ENCODE measurements around the gene CNTN3. TPM values are rescaled to one million over a fixed set of nuclear protein-coding genes. Genes with fewer than 3 reads are reported as not detected.

CNTN3 gene
- total RNA-seq = 1 to 10 TPM; 2.5 to 3.5 TPM

- H3K36me3 ChIP-seq = no peaks in the 10 kb centered on the region
- TF ChIP-seq, protein P1, sequence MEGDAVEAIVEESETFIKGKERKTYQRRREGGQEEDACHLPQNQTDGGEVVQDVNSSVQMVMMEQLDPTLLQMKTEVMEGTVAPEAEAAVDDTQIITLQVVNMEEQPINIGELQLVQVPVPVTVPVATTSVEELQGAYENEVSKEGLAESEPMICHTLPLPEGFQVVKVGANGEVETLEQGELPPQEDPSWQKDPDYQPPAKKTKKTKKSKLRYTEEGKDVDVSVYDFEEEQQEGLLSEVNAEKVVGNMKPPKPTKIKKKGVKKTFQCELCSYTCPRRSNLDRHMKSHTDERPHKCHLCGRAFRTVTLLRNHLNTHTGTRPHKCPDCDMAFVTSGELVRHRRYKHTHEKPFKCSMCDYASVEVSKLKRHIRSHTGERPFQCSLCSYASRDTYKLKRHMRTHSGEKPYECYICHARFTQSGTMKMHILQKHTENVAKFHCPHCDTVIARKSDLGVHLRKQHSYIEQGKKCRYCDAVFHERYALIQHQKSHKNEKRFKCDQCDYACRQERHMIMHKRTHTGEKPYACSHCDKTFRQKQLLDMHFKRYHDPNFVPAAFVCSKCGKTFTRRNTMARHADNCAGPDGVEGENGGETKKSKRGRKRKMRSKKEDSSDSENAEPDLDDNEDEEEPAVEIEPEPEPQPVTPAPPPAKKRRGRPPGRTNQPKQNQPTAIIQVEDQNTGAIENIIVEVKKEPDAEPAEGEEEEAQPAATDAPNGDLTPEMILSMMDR (IDR thresholded peaks at IDR 0.05) = no peak
- no peaks in the 10 kb centered on the region for H3K9me3 ChIP-seq
- no peaks in the 10 kb centered on the region for H3K27me3 ChIP-seq
- H3K4me1 ChIP-seq = no peaks in the 10 kb centered on the region
- no peak for DNase-seq (ENCODE audit: low spot score)
- peak within 1 kb of the TSS in 1 of 2 donors; percentile 18 for H3K27ac ChIP-seq
- peak within 1 kb of the TSS; percentile 42 to 49 for H3K4me3 ChIP-seq
Observed at GRCh38 chr3:74614107-74614967, at the start of gene CNTN3. TSS of gene CNTN3 (minus strand) at chr3:74614659. CDS start at chr3:74521112, 93,547 bp downstream.

- Histone ChIP-seq H3K27ac (no peak overlapping the region), H3K27me3 (no peaks in the 10 kb centered on the region), H3K4me1 (no peaks in the 10 kb centered on the region), H3K9me3 (peaks cover 0 to 13% of the 10 kb centered on the region in 2 donors), H3K36me3 (no peaks in the 10 kb centered on the region), H3K4me3 (no peak overlapping the region)
- DNase-seq (ENCODE audit: low spot score) = no peak
- TF ChIP-seq, protein P1 (IDR thresholded peaks at IDR 0.05) = no peak
Observed at GRCh38 chr3:74663178-74663577, 48.7 kb upstream of the CNTN3 start.

DNA sequence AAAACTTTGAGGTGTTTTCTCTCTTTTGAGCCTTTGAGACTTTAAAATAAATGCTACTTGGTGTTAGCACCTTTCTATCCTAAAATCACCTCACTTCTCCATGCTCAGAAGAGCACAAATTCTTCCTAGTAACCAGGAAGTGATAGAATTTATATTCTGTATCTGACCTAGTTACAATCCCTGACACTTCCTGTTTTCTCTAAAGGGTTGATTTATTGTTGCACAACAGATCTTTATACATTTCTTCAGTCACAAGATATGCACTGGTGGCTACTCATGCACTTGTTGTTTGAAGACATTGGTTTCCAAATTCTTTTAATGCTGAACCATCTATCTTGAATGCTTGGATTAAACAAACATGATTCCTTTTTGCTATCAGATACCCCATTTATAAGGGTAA, 47.2 kb upstream of the CNTN3 start:
- no peaks in the 10 kb centered on the region for H3K27me3 ChIP-seq
- H3K9me3 ChIP-seq = no peaks in the 10 kb centered on the region
- TF ChIP-seq, protein P1 (IDR thresholded peaks at IDR 0.05) = no peak
- no peaks in the 10 kb centered on the region for H3K4me1 ChIP-seq
- DNase-seq (ENCODE audit: low spot score) = no peak
- no peaks in the 10 kb centered on the region for H3K36me3 ChIP-seq
- H3K4me3 ChIP-seq = no peak overlapping the region
- no peak overlapping the region for H3K27ac ChIP-seq

GRCh38 chr3:74651885-74652284, 37.4 kb upstream of the CNTN3 start:
- TF ChIP-seq, protein P1 (IDR thresholded peaks at IDR 0.05) = no peak
- Histone ChIP-seq H3K27me3 (no peaks in the 10 kb centered on the region), H3K36me3 (no peaks in the 10 kb centered on the region), H3K9me3 (no peaks in the 10 kb centered on the region), H3K4me3 (no peak overlapping the region), H3K27ac (peak overlapping the region in 1 of 2 donors; percentile 40), H3K4me1 (no peaks in the 10 kb centered on the region)
- no peak for DNase-seq (ENCODE audit: low spot score)

DNA sequence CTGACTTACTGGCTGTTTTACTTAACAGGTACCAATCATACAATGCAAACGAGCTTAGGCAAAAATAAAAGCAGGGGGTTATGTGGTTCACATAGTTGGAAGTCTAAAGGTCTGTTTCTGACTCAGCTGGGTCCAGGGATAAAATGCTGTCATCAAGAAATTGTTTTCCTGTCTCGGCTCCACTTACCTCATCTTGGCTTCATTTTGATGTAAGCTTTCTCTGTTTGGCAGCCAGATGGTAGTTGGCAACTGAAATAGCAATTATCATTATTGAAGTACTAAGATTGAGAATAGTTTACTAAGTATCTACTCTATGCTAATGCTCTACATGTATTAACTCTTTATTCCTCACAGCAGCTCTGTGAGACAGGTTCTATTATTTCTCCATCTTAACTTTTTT, 36.8 kb upstream of the CNTN3 start:
- no peaks in the 10 kb centered on the region for H3K27me3 ChIP-seq
- TF ChIP-seq, protein P1 (IDR thresholded peaks at IDR 0.05) = no peak
- no peaks in the 10 kb centered on the region for H3K4me1 ChIP-seq
- no peaks in the 10 kb centered on the region for H3K9me3 ChIP-seq
- no peak overlapping the region for H3K4me3 ChIP-seq
- H3K27ac ChIP-seq = peak overlapping the region in 1 of 2 donors; percentile 40
- DNase-seq (ENCODE audit: low spot score) = no peak
- no peaks in the 10 kb centered on the region for H3K36me3 ChIP-seq
